Measurements from ENCODE around the gene SDK2.

Gene SDK2

GRCh38 chr17:73630965-73631595 lies 13.2 kb downstream of the SDK2 start:
- no peak for DNase-seq

- no peak for DNase-seq
These were observed 13.7 kb downstream of the SDK2 start for GRCh38 chr17:73630531-73630930.

- no peak for DNase-seq
These were observed 15.3 kb downstream of the SDK2 start for GRCh38 chr17:73628642-73629552.

GRCh38 chr17:73625991-73626673 lies 18.1 kb downstream of the SDK2 start:
- DNase-seq, result no peak

GRCh38 chr17:73625006-73625405 lies 19.2 kb downstream of the SDK2 start:
- DNase-seq, result no peak

GRCh38 chr17:73624496-73624988 lies 19.7 kb downstream of the SDK2 start:
- no peak for DNase-seq

GRCh38 chr17:73623818-73624217 lies 20.4 kb downstream of the SDK2 start:
- DNase-seq, result no peak

GRCh38 chr17:73623247-73623646 lies 21.0 kb downstream of the SDK2 start:
- no peak for DNase-seq

GRCh38 chr17:73622381-73622780 lies 21.9 kb downstream of the SDK2 start:
- DNase-seq, result no peak

GRCh38 chr17:73621685-73622084 lies 22.6 kb downstream of the SDK2 start:
- no peak for DNase-seq

- no peak for DNase-seq
These were observed 23.8 kb downstream of the SDK2 start for GRCh38 chr17:73620414-73620813.

- no peak for DNase-seq
These were observed 26.7 kb downstream of the SDK2 start for GRCh38 chr17:73617501-73617900.

- no peak for DNase-seq
These were observed 27.3 kb downstream of the SDK2 start for GRCh38 chr17:73616873-73617404.

GRCh38 chr17:73616120-73616872 lies 27.9 kb downstream of the SDK2 start:
- DNase-seq, result no peak

GRCh38 chr17:73614256-73614655 lies 30.0 kb downstream of the SDK2 start:
- DNase-seq, result no peak

- no peak for DNase-seq
These were observed 30.7 kb downstream of the SDK2 start for GRCh38 chr17:73613271-73614233.

GRCh38 chr17:73612031-73612472 lies 32.2 kb downstream of the SDK2 start:
- DNase-seq, result no peak

- DNase-seq, result no peak
These were observed 32.6 kb downstream of the SDK2 start for GRCh38 chr17:73611630-73612029.

GRCh38 chr17:73610331-73610911 lies 33.8 kb downstream of the SDK2 start:
- no peak for DNase-seq

- no peak for DNase-seq
These were observed 34.5 kb downstream of the SDK2 start for GRCh38 chr17:73609758-73610157.

- no peak for DNase-seq
These were observed 35.2 kb downstream of the SDK2 start for GRCh38 chr17:73609060-73609459.
